KOPT-K1 (cell line): ENCODE data around the gene NDRG4.

ENCODE experiments used
- H3K27ac ChIP-seq: fragments of 200-600 bp; sonication (generic); 2 replicates; pipeline ENCODE4 v1.5.1; 2016; ENCODE audit warnings: antibody characterized with exemption, mild to moderate bottlenecking, low read depth, low read length; ENCODE audit not compliant: poor library complexity, severe bottlenecking
- H3K36me3 ChIP-seq: fragments of 200-600 bp; sonication (generic); 2 replicates; pipeline ENCODE4 v1.5.1; 2017; ENCODE audit warnings: antibody characterized with exemption, mild to moderate bottlenecking, low read length, moderate library complexity; ENCODE audit not compliant: insufficient read depth
- H3K9me3 ChIP-seq: fragments of 200-600 bp; sonication (generic); 2 replicates; pipeline ENCODE4 v1.5.1; 2017; ENCODE audit warnings: antibody characterized with exemption, low read length, mild to moderate bottlenecking; ENCODE audit not compliant: insufficient read depth, poor library complexity, severe bottlenecking

Gene NDRG4

DNA sequence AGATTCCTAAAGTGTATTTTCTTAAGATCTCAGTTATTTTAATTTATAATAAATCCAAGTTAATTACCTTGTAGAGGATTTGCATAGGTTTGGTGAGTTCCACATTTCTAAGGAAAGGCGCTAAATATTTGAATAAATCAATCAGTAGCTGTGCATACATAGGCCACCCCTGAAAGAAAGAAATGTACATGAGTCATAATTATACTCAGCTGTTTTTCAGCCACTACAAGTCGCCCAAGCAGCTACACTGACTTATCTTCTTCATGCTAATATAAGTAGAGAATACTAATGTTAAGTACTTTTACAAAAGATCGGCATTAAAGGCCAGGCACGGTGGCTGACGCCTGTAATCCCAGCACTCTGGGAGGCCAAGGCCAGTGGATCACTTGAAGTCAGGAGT is 30.2 kb downstream of the NDRG4 start:
- Histone ChIP-seq H3K9me3 (no peaks in the 10 kb centered on the region), H3K36me3 (peaks cover 100% of the 10 kb centered on the region), H3K27ac (no peak overlapping the region)

DNA sequence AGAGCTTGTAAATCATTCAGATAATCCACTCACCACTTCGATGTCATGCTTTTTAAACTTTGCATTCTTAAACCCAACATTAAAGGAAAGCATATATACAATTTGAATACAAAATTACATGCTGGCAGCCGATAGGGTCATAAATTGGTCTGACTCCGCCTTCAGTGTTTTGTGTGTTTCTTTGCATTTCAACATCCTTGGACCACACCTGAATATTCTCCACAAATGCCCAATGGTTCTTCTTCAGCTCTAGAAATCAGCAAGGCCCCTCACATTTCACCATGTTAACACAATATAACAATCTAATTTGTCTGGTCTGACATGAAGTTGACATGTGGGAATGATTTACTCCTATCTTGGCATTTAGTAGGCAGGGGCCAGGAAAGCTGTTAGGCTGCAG is 32.5 kb downstream of the NDRG4 start:
- H3K9me3 ChIP-seq, result no peaks in the 10 kb centered on the region
- peaks cover 100% of the 10 kb centered on the region for H3K36me3 ChIP-seq
- no peak overlapping the region for H3K27ac ChIP-seq

DNA sequence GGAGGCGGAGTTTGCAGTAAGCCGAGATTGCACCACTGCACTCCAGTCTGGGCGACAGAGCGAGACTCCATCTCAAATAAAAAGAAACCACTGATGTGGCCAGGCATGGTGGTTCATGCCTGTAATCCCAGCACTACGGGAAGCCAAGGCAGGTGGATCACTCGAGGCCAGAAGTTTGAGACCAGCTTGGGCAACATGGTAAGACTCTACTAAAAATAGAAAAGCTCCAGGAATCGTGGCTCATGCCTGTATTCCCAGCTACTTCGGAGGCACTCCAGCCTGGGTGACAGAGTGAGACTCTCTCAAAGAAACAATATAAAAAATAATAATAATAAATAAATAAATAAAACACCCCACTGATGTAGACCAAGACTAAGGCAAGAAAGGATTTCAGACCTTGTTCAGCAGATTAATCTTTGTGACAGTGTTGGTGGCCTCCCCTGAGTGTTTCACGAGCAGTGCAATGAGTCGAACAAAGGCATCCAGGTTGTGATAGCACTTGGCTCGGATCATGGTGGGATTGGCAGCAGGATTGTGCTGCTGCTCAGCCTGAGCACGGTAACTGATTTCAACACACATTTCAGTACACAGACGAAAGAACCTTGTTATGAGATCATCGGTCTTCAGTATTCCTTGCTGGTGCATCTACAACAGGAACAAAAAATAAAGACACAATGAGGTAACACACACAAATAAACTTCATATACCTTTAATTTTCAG is 34.0 kb downstream of the NDRG4 start:
- no peaks in the 10 kb centered on the region for H3K9me3 ChIP-seq
- peaks cover 100% of the 10 kb centered on the region for H3K36me3 ChIP-seq
- no peak overlapping the region for H3K27ac ChIP-seq

DNA sequence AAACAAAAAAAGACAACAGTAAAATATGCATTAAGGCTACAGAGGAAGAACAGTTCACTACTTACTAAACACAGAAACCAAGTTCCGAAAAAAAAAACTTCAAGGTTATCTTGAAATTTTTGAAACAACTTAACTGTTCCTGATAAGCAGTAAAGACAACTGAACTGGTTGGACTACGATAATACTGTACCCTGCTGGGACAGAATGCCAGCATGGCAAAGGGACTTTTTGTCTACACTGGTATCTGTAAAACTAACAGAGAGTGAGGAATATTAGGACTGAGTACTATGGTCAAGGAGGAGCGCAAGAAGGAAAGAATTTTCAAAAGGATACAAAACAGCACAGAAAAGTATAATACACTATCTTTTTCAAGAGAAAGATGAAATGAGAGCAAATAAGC is 35.2 kb downstream of the NDRG4 start:
- H3K9me3 ChIP-seq, result no peaks in the 10 kb centered on the region
- H3K36me3 ChIP-seq, result peaks cover 100% of the 10 kb centered on the region

DNA sequence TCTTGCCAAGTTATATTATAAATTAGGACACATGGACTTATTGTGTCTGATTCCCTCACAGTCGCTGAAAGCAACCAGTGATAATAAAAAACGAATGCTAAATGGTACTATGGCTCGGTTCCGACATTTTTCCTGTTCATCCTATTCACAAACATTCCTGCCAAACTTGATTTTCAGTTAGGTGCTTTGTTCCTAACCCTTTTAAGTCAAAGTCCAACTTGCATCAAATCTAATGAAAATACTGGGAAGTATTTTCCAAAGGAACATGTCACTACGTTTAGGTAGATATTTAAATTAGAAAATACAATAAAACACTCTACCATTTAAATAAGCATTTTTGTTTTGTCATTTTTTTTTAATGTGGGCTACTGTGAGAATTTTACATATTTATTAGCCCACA is 36.3 kb downstream of the NDRG4 start:
- no peak overlapping the region for H3K27ac ChIP-seq
- H3K36me3 ChIP-seq, result peaks cover 100% of the 10 kb centered on the region
- no peaks in the 10 kb centered on the region for H3K9me3 ChIP-seq

More for the DNA sequence above, 35.2 kb downstream of the NDRG4 start:
- no peak overlapping the region for H3K27ac ChIP-seq

DNA sequence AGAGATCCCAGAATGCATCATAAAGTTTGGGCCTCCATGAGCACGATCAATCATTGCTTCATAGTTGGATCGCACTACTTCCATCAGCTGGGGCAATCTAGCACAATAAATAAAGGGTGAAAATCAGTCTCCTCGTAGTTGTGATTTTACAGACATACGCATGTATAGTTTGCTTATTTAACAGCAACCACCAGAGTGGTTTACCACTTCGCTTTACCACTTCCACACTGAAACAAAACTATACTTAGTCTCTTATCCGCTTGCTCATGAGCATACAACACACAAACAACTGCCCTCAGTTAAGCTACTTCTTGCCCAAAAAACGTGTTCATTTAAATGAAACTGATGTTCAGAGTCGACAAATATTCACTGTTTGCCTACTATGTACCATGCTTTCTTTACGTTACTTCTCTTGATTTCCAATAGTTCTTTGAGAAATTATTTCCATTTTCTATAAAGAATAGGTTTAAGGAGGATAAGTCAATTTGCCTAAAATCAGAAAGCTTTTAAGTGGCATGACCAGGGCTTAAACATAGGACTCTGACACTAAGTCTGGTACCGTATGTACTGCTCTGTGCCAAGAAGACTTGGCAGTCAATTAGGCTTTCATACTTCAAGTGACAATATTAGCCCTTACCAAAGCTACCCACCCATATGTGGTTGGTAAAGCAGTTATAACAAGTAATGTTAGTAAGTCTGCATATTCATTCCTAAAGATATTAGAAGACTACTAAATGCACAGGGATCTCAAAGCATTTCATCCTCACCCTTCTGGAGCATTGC is 37.4 kb downstream of the NDRG4 start:
- H3K27ac ChIP-seq, result no peak overlapping the region
- H3K9me3 ChIP-seq, result no peaks in the 10 kb centered on the region
- H3K36me3 ChIP-seq, result peaks cover 100% of the 10 kb centered on the region

DNA sequence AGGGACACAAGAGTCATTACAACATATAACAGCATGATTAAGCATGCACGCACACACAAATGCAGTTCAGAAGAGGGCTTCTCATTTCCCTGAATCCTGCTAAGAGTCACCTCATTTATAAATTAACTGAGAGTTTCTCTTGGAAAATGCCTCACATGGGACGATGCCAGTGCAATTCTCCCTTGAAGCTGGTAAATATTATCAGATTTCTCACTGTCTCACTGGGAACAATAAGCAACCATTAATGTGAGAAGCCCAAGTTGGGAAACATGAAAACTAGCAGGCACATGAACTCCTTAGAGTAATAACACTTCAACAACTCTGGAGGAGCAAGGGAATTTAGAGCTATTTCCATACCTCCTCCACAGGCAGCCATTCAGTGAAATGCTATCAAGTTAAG is 41.8 kb downstream of the NDRG4 start:
- no peaks in the 10 kb centered on the region for H3K9me3 ChIP-seq
- H3K36me3 ChIP-seq, result peaks cover 100% of the 10 kb centered on the region

DNA sequence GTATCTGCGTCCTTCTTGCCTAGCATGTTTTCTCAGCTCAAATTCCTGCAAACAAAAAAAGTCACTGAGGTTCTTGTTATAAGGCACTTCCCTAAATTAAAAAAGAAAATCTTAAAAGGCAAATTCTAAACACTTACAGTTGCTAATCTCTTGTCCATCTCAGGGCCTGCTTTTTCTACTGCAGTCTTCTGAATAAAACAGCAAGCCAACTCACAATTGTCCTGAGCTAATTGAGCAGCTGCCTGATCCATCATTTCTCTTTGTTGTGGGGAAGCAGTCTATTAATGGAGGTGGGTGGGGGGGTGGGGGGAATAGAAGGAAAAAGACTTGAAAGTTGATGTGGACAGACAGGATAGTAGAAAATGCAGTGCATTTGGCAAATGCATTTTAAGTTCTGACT is 42.3 kb downstream of the NDRG4 start:
- Histone ChIP-seq H3K36me3 (peaks cover 100% of the 10 kb centered on the region), H3K9me3 (no peaks in the 10 kb centered on the region), H3K27ac (no peak overlapping the region)

More for the DNA sequence above, 41.8 kb downstream of the NDRG4 start:
- no peak overlapping the region for H3K27ac ChIP-seq

DNA sequence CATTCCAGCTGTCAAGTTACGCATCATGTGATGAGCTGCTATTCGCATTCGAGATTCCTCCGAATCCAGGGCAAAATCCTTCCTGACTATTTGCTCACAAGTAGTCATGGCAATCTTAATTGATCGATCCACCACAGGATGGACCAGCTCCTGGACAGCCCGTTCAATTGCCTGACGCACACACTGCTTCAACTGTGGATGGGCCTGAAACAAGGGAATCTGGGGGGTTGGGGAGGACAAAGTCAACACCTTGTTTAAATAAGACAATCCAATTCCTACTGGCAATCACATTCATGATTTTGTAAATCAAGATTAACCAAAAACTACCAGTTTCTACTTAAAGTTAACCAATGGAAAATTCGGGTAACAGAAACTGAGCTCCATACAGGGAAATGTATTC is 43.7 kb downstream of the NDRG4 start:
- peaks cover 100% of the 10 kb centered on the region for H3K36me3 ChIP-seq
- H3K9me3 ChIP-seq, result no peaks in the 10 kb centered on the region
- no peak overlapping the region for H3K27ac ChIP-seq

DNA sequence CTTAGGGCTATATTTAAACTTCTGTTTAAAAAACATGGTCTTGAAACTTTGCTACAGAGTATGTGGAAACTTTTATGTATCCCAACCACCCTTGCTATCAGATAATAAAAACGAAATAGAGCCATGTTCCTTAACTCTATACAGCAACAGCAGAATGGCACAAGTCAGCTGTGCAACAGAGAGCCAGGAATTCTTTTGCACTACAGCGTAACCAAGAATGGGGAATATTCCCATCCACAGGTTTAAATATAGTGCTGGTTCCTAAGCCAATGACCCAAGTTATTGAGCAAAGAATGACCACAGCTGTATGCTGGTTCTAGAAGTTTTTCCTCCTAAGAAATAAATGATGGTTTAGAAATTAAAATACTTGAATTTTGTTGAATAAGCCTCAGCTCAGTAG is 48.4 kb downstream of the NDRG4 start:
- Histone ChIP-seq H3K27ac (no peak overlapping the region), H3K9me3 (no peaks in the 10 kb centered on the region), H3K36me3 (peaks cover 99% of the 10 kb centered on the region)

DNA sequence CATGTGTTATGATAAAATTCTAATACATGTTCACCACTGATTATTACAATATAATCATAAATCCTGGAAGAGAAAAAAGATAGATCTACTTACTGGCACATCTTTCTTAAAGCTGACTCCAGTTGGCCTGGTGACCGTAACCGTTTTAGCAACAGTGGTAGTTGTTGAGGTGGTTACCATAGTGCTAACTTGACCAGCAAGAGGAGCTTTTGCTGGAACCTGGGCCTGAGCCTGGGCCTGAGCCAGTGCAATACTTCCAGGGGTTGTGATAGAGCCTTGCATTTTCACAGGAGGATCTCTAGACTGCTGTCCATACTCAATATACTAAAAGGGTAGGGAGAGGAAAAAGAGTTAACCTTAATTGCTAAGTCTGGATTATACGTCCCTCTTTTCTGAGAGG is 51.6 kb downstream of the NDRG4 start:
- no peaks in the 10 kb centered on the region for H3K9me3 ChIP-seq
- no peak overlapping the region for H3K27ac ChIP-seq
- peaks cover 99% of the 10 kb centered on the region for H3K36me3 ChIP-seq

DNA sequence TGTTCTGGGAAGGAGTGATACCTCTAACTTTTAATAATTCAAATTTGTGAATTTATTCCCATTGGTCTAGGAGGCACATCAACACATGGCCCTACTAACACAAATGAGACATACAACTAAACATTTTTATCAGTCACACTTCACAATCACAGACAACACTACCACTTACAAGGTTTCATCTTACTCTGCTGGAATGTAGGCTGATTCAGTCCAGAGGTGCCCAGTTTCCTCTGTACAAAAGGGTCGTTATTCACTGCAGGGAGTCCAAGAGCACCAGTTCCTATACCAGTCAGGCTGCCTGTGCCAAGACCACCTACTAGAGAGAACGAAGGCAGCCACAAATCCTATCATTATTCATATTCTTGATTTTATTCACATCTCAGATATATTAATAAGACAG is 56.7 kb downstream of the NDRG4 start:
- peaks cover 100% of the 10 kb centered on the region for H3K36me3 ChIP-seq
- no peak overlapping the region for H3K27ac ChIP-seq
- no peaks in the 10 kb centered on the region for H3K9me3 ChIP-seq
